ENCODE results near the gene PRODH2.
"Not testable (repeated sequence)": the region's sequence is repeated elsewhere in the genome, so short reads cannot be mapped to it uniquely, and the experiment has no call there.

PRODH2 gene

GRCh38 chr19:35796645-35797542, 15.8 kb downstream of the PRODH2 start:
- in situ Hi-C loops (cut with MboI; ENCODE audit: low sequenced_read_pairs, unreplicated experiment), result no loop called here
- DNase-seq (ENCODE audit: low spot score), result no peak
- TF ChIP-seq CTCF (IDR thresholded peaks at IDR 0.05; ENCODE audit: borderline replicate concordance, control extremely low read depth, extremely low read depth, insufficient read depth, missing control alignments), result no peak

GRCh38 chr19:35795564-35795963, 17.1 kb downstream of the PRODH2 start:
- in situ Hi-C loops (cut with MboI; ENCODE audit: low sequenced_read_pairs, unreplicated experiment); DNase-seq (ENCODE audit: low spot score): not testable (repeated sequence)

DNA sequence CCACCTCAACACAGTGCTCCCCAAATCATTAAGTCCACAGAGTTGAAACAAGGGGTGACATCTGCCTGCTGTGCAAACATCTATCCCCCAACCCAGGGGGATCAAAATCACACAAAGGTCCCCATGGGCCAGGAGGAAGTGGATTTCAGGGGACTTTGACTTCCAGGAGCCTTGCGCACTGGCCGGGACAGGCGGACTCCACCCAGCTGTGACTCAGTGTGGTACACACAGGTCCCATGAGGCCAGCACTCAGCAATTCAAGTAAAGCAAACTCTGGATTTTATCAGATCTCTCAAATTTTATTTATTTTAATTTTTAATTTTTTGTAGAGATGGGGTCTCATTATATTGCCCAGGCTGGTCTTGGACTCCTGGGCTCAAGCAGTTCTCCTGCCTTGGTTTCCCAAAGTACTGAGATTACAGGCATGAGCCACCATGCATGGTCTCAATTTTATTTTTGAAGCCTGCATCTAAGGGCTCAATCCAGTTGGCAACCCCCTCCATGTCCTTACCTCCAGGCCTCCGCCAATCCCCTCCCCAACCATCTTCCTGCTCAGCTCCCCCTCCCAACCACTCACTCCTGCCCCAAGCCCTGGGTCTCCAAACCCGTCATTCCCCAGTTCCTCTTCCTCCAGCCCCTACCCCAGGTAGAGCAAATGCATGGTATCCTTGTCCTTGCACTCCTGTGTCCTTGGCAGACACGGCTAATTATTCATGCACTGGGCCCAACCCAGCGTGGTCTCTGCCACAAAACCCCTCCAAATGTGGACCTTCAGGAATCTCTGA, 19.1 kb downstream of the PRODH2 start:
- DNase-seq (ENCODE audit: low spot score), result no peak
- TF ChIP-seq CTCF (IDR thresholded peaks at IDR 0.05; ENCODE audit: borderline replicate concordance, control extremely low read depth, extremely low read depth, insufficient read depth, missing control alignments), result no peak
- in situ Hi-C loops (cut with MboI; ENCODE audit: low sequenced_read_pairs, unreplicated experiment), result no loop called here

DNA sequence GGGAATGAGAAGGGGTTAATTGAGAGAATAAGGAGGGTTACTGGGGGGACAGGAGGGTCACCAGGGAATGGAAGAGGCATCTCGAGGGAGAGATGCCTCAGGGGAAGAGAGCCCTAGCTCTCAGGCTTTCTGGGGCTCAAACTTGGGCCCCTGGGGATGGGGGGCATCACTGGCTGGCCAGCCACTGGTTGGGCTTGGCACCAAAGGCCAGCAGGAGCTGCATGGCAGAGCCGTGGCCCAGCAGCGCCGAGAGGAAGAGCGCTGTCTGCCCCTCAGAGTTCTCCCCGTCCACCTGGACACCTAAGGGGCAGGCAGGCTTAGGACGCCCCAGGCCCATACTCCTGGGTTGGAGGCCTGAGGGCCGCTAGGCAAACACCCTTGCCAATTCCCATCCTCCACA, 19.8 kb downstream of the PRODH2 start:
- in situ Hi-C loops (cut with MboI; ENCODE audit: low sequenced_read_pairs, unreplicated experiment), result no loop called here
- DNase-seq (ENCODE audit: low spot score), result no peak
- no peak for TF ChIP-seq CTCF (IDR thresholded peaks at IDR 0.05; ENCODE audit: borderline replicate concordance, control extremely low read depth, extremely low read depth, insufficient read depth, missing control alignments)

GRCh38 chr19:35792312-35792711, 20.3 kb downstream of the PRODH2 start:
- DNase-seq (ENCODE audit: low spot score), result no peak
- in situ Hi-C loops (cut with MboI; ENCODE audit: low sequenced_read_pairs, unreplicated experiment), result no loop called here
- TF ChIP-seq CTCF (IDR thresholded peaks at IDR 0.05; ENCODE audit: borderline replicate concordance, control extremely low read depth, extremely low read depth, insufficient read depth, missing control alignments), result no peak

GRCh38 chr19:35791814-35792279, 20.8 kb downstream of the PRODH2 start:
- no peak for TF ChIP-seq CTCF (IDR thresholded peaks at IDR 0.05; ENCODE audit: borderline replicate concordance, control extremely low read depth, extremely low read depth, insufficient read depth, missing control alignments)
- no peak for DNase-seq (ENCODE audit: low spot score)
- in situ Hi-C loops (cut with MboI; ENCODE audit: low sequenced_read_pairs, unreplicated experiment), result no loop called here
